NCI-H2227 treated with DMSO at 0.1 percent for 48 hours (cell line): ENCODE measurements around the gene CARD14.
A peak's percentile ranks its signal among the peaks of the same experiment; 100 is the strongest.

Source experiments
- DNase-seq: peaks from one replicate; lab custom pipeline; 2025; lab: John Stamatoyannopoulos, UW

The CARD14 gene

GRCh38 chr17:80169784-80170500, at the start of gene CARD14:
CARD14 (plus strand) TSS chr17:80170030; CDS start chr17:80181439, 11,409 bp downstream.
- no peak for DNase-seq

- DNase-seq = no peak
Measured at GRCh38 chr17:80122026-80122575, 47.7 kb upstream of the CARD14 start.

- DNase-seq = no peak
Measured at GRCh38 chr17:80122926-80123505, 46.8 kb upstream of the CARD14 start.

- DNase-seq = no peak
Measured at GRCh38 chr17:80123791-80124190, 46.0 kb upstream of the CARD14 start.

GRCh38 chr17:80124351-80124981, 45.4 kb upstream of the CARD14 start:
- DNase-seq = no peak

GRCh38 chr17:80125656-80126448, 44.0 kb upstream of the CARD14 start:
- peak; percentile 26 for DNase-seq

GRCh38 chr17:80126449-80126715, 43.4 kb upstream of the CARD14 start:
- no peak for DNase-seq

- DNase-seq = no peak
Measured at GRCh38 chr17:80129006-80129565, 40.7 kb upstream of the CARD14 start.

- DNase-seq = no peak
Measured at GRCh38 chr17:80130992-80131391, 38.8 kb upstream of the CARD14 start.

- DNase-seq = no peak
Measured at GRCh38 chr17:80132906-80133625, 36.8 kb upstream of the CARD14 start.

GRCh38 chr17:80133626-80133970, 36.2 kb upstream of the CARD14 start:
- DNase-seq = no peak

GRCh38 chr17:80137131-80137530, 32.7 kb upstream of the CARD14 start:
- DNase-seq = no peak

- DNase-seq = no peak
Measured at GRCh38 chr17:80138856-80139426, 30.9 kb upstream of the CARD14 start.

GRCh38 chr17:80141463-80142165, 28.2 kb upstream of the CARD14 start:
- no peak for DNase-seq

GRCh38 chr17:80142929-80143328, 26.9 kb upstream of the CARD14 start:
- no peak for DNase-seq

- no peak for DNase-seq
Measured at GRCh38 chr17:80145076-80146075, 24.5 kb upstream of the CARD14 start.

- no peak for DNase-seq
Measured at GRCh38 chr17:80146121-80147034, 23.5 kb upstream of the CARD14 start.
